HFFc6 (cell line): Measurements from ENCODE around the gene GLT6D1. TPM values are rescaled to one million over a fixed set of nuclear protein-coding genes. Genes with fewer than 3 reads are reported as not detected.
A peak's percentile ranks its signal among the peaks of the same experiment; 100 is the strongest.

Source experiments
- DNase-seq: peaks from one replicate; pipeline ENCODE4 v3.0.0-alpha.2; 2018
- H3K27ac Mint-ChIP-seq: 2 replicates; pipeline ENCODE4 v1.8.0; 2020; ENCODE audit warnings: mild to moderate bottlenecking, mixed read lengths
- H3K27me3 Mint-ChIP-seq: 2 replicates; pipeline ENCODE4 v1.8.0; 2021; ENCODE audit warnings: mild to moderate bottlenecking, moderate library complexity, mixed read lengths; ENCODE audit not compliant: insufficient read depth
- H3K36me3 Mint-ChIP-seq: 2 replicates; pipeline ENCODE4 v1.8.0; 2021; ENCODE audit warnings: low read depth, mixed read lengths
- H3K4me1 Mint-ChIP-seq: 2 replicates; pipeline ENCODE4 v1.8.0; 2020; ENCODE audit warnings: low read depth, mixed read lengths
- H3K4me3 Mint-ChIP-seq: 2 replicates; pipeline ENCODE4 v1.8.0; 2020; ENCODE audit warnings: mild to moderate bottlenecking, moderate library complexity, mixed read lengths
- H3K9me3 Mint-ChIP-seq: 2 replicates; pipeline ENCODE4 v1.8.0; 2020; ENCODE audit warnings: mild to moderate bottlenecking, mixed read lengths
- CTCF ChIP-seq: fragments of 200-600 bp; sonication (generic); IDR thresholded peaks from 2 replicates; pipeline ENCODE4 v1.5.0; 2021; ENCODE audit warnings: antibody characterized with exemption, mild to moderate bottlenecking
- total RNA-seq, 6 experiments: library from RNA; stranded (reverse); fragmentation: NEBNext Ultra II Directional; extraction: Animal tissue kit (Norgen Biotek cat#: 25700); gene quantifications; 2 replicates in 1 of 6; 3 replicates in 5 of 6; pipeline ENCODE4 v1.2.3, GENCODE V29; 2021

Gene GLT6D1
- total RNA-seq, 6 experiments from 2014 or later, result not detected

GRCh38 chr9:135607401-135608293, 31.7 kb downstream of the GLT6D1 start:
- Mint-ChIP-seq H3K4me3 (no peak overlapping the region), H3K9me3 (peaks cover 4% of the 10 kb centered on the region; the same call in 1 of the 2 replicates), H3K27me3 (peaks cover 13% of the 10 kb centered on the region), H3K4me1 (no peaks in the 10 kb centered on the region), H3K36me3 (no peaks in the 10 kb centered on the region), H3K27ac (no peak overlapping the region)
- no peak for TF ChIP-seq CTCF
- no peak for DNase-seq

- Mint-ChIP-seq H3K27ac (no peak overlapping the region), H3K36me3 (no peaks in the 10 kb centered on the region), H3K9me3 (peaks cover 3% of the 10 kb centered on the region; the same call in 1 of the 2 replicates), H3K4me3 (no peak overlapping the region), H3K27me3 (peaks cover 13% of the 10 kb centered on the region), H3K4me1 (no peaks in the 10 kb centered on the region)
- no peak for TF ChIP-seq CTCF
- DNase-seq, result no peak
Observed at GRCh38 chr9:135606885-135607259, 32.5 kb downstream of the GLT6D1 start.

- peaks cover 13% of the 10 kb centered on the region for H3K27me3 Mint-ChIP-seq
- H3K4me1 Mint-ChIP-seq, result no peaks in the 10 kb centered on the region
- H3K27ac Mint-ChIP-seq, result no peak overlapping the region
- DNase-seq, result no peak
- H3K36me3 Mint-ChIP-seq, result no peaks in the 10 kb centered on the region
- no peak overlapping the region for H3K4me3 Mint-ChIP-seq
- no peak for TF ChIP-seq CTCF
- H3K9me3 Mint-ChIP-seq, result no peaks in the 10 kb centered on the region
Observed at GRCh38 chr9:135605238-135605781, 34.0 kb downstream of the GLT6D1 start.

- Mint-ChIP-seq H3K36me3 (no peaks in the 10 kb centered on the region), H3K27me3 (peaks cover 10% of the 10 kb centered on the region), H3K4me1 (no peaks in the 10 kb centered on the region), H3K4me3 (no peak overlapping the region), H3K9me3 (no peaks in the 10 kb centered on the region), H3K27ac (no peak overlapping the region)
- TF ChIP-seq CTCF, result no peak
- DNase-seq, result no peak
Observed at GRCh38 chr9:135604437-135605237, 34.7 kb downstream of the GLT6D1 start.

- H3K36me3 Mint-ChIP-seq, result no peaks in the 10 kb centered on the region
- no peak overlapping the region for H3K27ac Mint-ChIP-seq
- no peak overlapping the region for H3K4me3 Mint-ChIP-seq
- peaks cover 12% of the 10 kb centered on the region for H3K27me3 Mint-ChIP-seq
- peak; percentile 20 for DNase-seq
- no peaks in the 10 kb centered on the region for H3K9me3 Mint-ChIP-seq
- TF ChIP-seq CTCF, result peak; percentile 94
- H3K4me1 Mint-ChIP-seq, result no peaks in the 10 kb centered on the region
Observed at GRCh38 chr9:135602789-135603481, 36.4 kb downstream of the GLT6D1 start.
